ENCODE data around the gene CEP164.
"Not testable (repeated sequence)": the region's sequence is repeated elsewhere in the genome, so short reads cannot be mapped to it uniquely, and the experiment has no call there.

The CEP164 gene

GRCh38 chr11:117443266-117444186, 115.9 kb downstream of the CEP164 start:
- DNase-seq, result no peak

GRCh38 chr11:117444256-117444655, 116.6 kb downstream of the CEP164 start:
- DNase-seq, result no peak

- no peak for DNase-seq
Observed at GRCh38 chr11:117444711-117445658, 117.3 kb downstream of the CEP164 start.

- no peak for DNase-seq
Observed at GRCh38 chr11:117449111-117449693, 121.5 kb downstream of the CEP164 start.

- DNase-seq, result no peak
Observed at GRCh38 chr11:117453886-117454563, 126.4 kb downstream of the CEP164 start.

DNA sequence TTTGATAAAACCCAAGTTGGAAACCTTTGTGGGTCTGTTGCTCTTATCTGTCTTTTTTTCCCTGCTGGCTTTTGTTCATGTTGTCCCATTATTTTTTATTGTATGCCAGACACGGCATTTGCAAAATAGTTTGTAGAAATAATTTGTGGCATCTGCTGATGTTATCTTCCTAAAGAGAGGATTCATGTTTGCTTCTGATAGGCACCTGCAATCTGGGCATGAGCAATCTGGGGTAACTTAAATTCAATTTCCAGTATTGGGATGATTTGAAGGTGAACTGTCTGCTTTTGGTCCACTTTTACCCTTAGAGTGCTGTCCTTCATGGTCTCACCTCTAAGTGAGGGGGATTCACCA, 126.9 kb downstream of the CEP164 start:
- DNase-seq, result no peak

DNA sequence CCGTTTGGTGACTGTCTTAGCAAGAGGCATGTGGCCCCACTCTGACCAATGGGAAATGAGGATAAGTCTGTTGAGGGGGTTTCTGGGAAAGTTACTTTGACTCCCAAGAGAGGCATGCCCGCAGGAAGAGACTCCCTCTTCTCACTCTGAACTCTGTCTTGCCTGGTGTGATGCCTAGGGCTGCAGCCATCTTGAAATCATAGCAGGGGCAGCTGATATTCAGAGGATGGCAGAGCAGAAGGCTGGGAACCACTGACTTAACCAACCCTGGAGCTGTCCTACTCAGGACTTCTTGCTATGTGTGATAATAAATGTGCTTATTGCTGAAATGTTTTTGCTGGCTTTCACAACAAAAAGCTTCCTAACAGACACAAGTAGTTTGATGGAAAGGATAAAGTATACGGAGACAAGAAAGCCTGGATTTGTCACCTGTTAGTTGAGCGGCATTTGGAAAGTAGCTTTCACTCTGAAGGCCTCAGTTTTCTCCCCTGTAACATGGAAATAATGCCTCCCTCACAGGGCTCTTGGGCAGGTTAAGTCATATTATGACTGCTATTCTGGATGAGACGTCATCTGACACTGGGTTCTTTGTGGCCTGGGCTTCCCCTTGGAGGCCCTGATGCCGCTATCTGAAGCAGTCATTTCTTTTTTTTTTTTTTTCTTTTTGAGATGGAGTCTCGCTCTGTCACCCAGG, 128.5 kb downstream of the CEP164 start:
- no peak for DNase-seq

GRCh38 chr11:117456721-117457029, 129.0 kb downstream of the CEP164 start:
- not testable (repeated sequence) for DNase-seq

- no peak for DNase-seq
Observed at GRCh38 chr11:117457031-117457785, 129.6 kb downstream of the CEP164 start.

DNA sequence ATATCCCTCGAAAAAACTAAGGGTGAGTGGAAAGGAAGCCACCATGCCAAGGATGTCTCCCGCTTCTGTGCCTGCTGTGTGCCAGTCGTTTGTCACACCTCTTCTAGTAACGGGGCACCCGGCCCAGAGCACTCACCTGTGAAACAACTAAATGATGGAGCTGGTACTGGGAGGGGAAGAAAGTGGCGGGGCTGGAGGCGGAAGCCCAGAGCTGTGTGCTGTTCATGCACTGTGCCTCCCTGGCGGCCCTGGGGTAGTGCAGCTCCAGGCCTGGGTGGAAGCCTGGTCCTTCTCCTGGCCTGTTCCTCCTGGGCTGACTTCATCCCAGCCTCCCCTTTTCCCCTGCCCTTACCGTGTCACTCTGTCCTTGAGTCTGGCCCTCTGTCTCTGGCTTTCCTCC, 130.2 kb downstream of the CEP164 start:
- DNase-seq, result no peak

GRCh38 chr11:117458275-117459122, 130.8 kb downstream of the CEP164 start:
- DNase-seq, result no peak

DNA sequence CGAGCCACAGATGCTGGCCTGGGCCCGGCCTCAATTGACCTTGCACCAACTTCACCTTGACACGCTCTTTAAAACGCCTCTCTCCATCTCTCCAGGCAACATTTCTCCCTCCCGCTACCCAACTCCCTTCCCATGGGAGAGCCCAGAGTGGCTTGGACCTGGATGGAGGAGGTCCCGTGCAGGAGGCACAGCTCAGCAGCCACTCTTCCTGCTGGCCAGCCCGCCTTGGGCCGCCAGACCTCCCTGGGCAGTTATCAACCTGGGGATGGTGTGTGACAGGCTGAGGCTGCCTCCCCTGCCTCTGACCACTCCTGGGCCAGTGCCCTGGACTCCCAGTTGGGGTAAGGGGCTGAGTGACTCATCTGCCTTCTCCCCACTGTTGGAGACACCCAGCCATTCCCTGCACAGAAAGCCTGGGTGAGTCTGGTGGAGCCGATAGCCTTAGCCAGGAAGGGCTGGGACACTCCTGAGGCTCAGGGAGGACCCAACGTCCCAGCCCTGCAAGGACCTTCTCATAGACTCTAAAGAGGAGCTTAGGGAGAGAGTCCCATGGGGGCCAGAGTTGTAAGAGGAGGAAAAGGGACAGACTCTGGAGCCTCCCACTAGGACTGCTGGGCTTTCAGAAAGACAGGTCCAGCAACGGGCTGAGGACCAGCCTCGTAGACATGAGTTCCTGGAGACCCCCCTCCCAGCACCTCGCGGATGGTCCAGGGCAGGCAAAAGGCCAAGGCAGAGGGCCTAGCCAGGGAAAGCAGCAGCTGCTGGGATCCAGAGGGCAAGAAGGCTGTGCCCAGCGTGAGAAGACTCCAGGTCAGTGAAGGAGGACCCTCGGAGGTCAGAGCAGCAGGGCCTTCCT, 131.7 kb downstream of the CEP164 start:
- no peak for DNase-seq

GRCh38 chr11:117459979-117460300, 132.3 kb downstream of the CEP164 start:
- DNase-seq, result no peak

DNA sequence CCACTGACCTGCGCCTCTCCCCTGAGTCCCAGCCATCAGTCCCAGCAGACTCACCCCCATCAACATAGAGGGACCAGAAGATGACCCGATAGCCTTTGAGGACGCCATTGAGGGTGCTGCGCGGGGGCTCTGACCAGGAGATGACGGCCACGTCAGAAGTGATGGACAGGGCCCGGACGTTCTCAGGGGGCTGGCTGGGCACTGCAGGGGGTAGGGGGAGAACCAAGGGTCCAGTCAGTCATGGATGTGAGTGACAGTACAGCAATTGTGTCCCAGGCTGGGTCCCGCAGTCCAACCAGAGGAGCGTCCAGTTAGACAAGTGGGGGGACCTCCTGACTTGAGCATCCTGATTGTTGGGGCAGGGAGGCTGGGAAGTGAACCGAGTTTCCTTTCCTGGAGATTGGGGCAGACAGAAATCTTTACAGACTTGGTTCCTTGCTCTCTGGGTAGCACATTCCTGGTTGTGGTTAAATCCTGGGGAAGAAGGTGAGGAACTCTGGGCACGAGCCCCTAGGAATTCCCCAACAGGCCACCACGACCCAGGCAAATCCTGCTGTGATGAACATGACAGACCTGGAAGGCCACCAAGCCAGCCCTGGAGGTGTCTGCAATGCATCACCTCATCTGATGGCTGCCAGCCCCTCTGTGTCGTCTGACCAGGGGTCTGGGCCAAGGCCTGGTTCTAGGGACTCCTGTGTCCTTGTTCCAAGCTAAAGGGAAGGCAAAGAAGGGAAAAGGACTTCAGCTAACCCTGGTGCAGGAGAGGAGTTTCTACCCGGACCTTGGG, 133.9 kb downstream of the CEP164 start:
- no peak for DNase-seq

DNA sequence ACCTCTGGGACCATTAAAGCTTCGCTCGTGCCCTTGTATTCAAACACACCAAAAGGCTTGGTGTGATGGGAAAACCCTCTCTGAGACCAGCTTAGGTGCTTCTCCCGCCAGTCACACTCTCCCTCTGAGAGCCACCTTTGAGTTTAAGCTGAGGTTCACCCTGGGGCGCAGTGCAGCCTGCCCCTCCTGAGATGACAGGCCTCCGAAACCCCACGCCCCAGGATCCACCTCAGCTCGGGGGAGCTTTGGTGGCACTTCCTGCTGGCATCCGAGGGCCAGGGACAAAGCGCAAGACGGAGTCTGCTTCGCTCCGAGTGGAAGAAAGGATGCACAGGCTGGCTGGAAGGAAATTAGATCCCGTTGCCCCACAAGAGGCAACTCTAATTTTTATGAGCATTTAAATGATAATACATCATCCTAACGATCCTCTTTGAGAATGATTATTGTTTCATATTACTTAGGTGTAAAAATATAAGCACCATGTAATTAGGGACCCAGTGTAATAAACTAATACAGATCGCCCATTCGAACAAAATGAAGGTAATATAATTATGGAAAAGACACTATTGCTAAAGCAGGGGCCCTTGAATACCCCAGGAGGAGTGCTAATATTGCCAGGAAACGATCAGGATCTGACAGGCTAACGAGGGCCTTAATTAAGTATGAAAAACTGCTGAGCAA, 134.7 kb downstream of the CEP164 start:
- DNase-seq, result no peak

DNA sequence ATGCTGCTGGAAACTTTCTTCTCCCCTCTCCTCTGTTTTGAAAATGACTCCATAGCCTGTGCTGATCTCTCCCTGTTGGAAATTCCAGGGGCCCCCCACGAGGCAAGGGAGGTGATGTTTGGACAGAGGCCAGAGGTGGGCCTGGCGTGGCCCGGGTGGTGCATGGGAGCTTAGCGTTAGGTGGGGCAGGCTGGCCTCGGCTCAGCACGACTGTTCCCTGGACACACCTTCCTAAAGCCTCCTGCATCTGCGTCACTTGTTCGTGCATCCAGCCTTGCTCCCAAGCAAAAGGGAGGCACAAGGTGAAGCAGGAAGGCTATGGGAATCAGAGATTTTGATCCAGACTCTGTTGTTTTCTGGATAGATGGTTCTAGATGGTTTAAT, 135.2 kb downstream of the CEP164 start:
- DNase-seq, result no peak

Measured in activated T-cell treated with anti-CD3 and anti-CD28 coated beads, Interleukin-2, amount 50 U/mL, for 1 hour (primary cell).